Neural progenitor cell (in vitro differentiated cells): ENCODE data around the gene MS4A2.

Experiments
- CTCF ChIP-seq: fragments of 200-600 bp; sonication (generic); IDR thresholded peaks from 2 replicates; pipeline ENCODE4 v1.5.1; 2017; ENCODE audit warnings: antibody characterized with exemption, mild to moderate bottlenecking
- EZH2 ChIP-seq: fragments of 200-600 bp; sonication (generic); IDR thresholded peaks from 2 replicates; pipeline ENCODE4 v1.6.1; 2017; ENCODE audit warnings: antibody characterized with exemption, mild to moderate bottlenecking, moderate library complexity
- EZH2phosphoT487 ChIP-seq: fragments of 200-600 bp; sonication (generic); IDR thresholded peaks from 2 replicates; pipeline ENCODE4 v1.6.1; 2017; ENCODE audit warnings: antibody characterized with exemption

- TF ChIP-seq EZH2: no peak
- TF ChIP-seq CTCF: no peak
- no peak for TF ChIP-seq EZH2phosphoT487
These were observed 8.7 kb downstream of the MS4A2 start for GRCh38 chr11:60097189-60097588.
